CD4-positive, alpha-beta memory T cell (primary cell): Measurements from ENCODE around the gene HBEGF. TPM values are rescaled to one million over a fixed set of nuclear protein-coding genes. Genes with fewer than 3 reads are reported as not detected.
A peak's percentile ranks its signal among the peaks of the same experiment; 100 is the strongest.
"Not testable (repeated sequence)": the region's sequence is repeated elsewhere in the genome, so short reads cannot be mapped to it uniquely, and the experiment has no call there.

Source experiments
- CTCF ChIA-PET: fragments of 350-600 bp; sonication (Branson Sonifier 250); formaldehyde crosslinking; loops from one replicate; lab custom pipeline; 2021; ENCODE audit warnings: inconsistent platforms; ENCODE audit not compliant: partially characterized antibody; lab: Charles Lee
- POLR2A ChIA-PET: fragments of 350-600 bp; sonication (Branson Sonifier 250); formaldehyde crosslinking; loops from one replicate; lab custom pipeline; 2021; ENCODE audit not compliant: partially characterized antibody; lab: Charles Lee
- DNase-seq, 5 donors: peaks; one replicate each; pipeline versions ENCODE4 v3.0.0 to v3.0.0-alpha.2; 2020 to 2022; ENCODE audit warnings: mixed read lengths in 1 of 5
- H3K27ac ChIP-seq: one replicate; pipeline ENCODE4 v1.7.0; 2013; ENCODE audit warnings: low read depth, low read length
- H3K27me3 ChIP-seq: 2 replicates; pipeline ENCODE4 v1.7.0; 2013; ENCODE audit warnings: mild to moderate bottlenecking, low read length, moderate library complexity; ENCODE audit not compliant: insufficient read depth
- H3K36me3 ChIP-seq: 2 replicates; pipeline ENCODE4 v1.7.0; 2013; ENCODE audit warnings: mild to moderate bottlenecking, low read length, moderate library complexity; ENCODE audit not compliant: insufficient read depth
- H3K4me1 ChIP-seq: 2 replicates; pipeline ENCODE4 v1.7.0; 2013; ENCODE audit warnings: mild to moderate bottlenecking, low read length, moderate library complexity; ENCODE audit not compliant: insufficient read depth
- H3K4me3 ChIP-seq, 2 donors: one replicate each; pipeline ENCODE4 v1.7.0; 2013; ENCODE audit warnings: low read length in 2 of 2, mild to moderate bottlenecking in 1 of 2
- H3K9me3 ChIP-seq, 2 donors: one replicate each; pipeline ENCODE4 v1.7.0; 2013; ENCODE audit warnings: low read length in 2 of 2, control low read depth in 1 of 2; ENCODE audit not compliant: control insufficient read depth in 1 of 2
- H3K27ac Mint-ChIP-seq, 7 donors: one replicate each; pipeline ENCODE4 v1.8.0; 2020 to 2021; ENCODE audit warnings: mixed read lengths in 7 of 7, mild to moderate bottlenecking in 6 of 7, inconsistent platforms in 3 of 7, moderate library complexity in 3 of 7
- H3K27me3 Mint-ChIP-seq, 2 donors: one replicate each; pipeline ENCODE4 v1.8.0; 2020 to 2021; ENCODE audit warnings: mixed read lengths in 2 of 2
- H3K36me3 Mint-ChIP-seq, 2 donors: one replicate each; pipeline ENCODE4 v1.8.0; 2020 to 2021; ENCODE audit warnings: mixed read lengths in 2 of 2, inconsistent platforms in 1 of 2, mild to moderate bottlenecking in 1 of 2
- H3K4me1 Mint-ChIP-seq, 4 donors: one replicate each; pipeline ENCODE4 v1.8.0; 2020 to 2021; ENCODE audit warnings: mixed read lengths in 4 of 4, mild to moderate bottlenecking in 1 of 4
- H3K4me3 Mint-ChIP-seq, 8 donors: one replicate each; pipeline ENCODE4 v1.8.0; 2020 to 2021; ENCODE audit warnings: mixed read lengths in 8 of 8, mild to moderate bottlenecking in 7 of 8, moderate library complexity in 6 of 8, inconsistent platforms in 3 of 8
- H3K9me3 Mint-ChIP-seq, 8 donors: one replicate each; pipeline ENCODE4 v1.8.0; 2020 to 2021; ENCODE audit warnings: mixed read lengths in 8 of 8, mild to moderate bottlenecking in 5 of 8, inconsistent platforms in 3 of 8, moderate library complexity in 1 of 8
- intact Hi-C: fragments of 100-400 bp; cut with micrococcal nuclease; formaldehyde crosslinking; loops from one replicate; pipeline ENCODE4 v1.15.1; 2023
- polyA plus RNA-seq, 2 donors: library from polyadenylated mRNA; unstranded; fragments of 300-500 nt; fragmentation: Illumina TruSeq; gene quantifications; one replicate each; pipeline ENCODE4 v1.2.3, GENCODE V29; 2021
- total RNA-seq, 2 experiments: library from RNA; stranded (reverse); gene quantifications; one replicate each; pipeline ENCODE4 v1.2.3, GENCODE V29; 2021

The HBEGF gene
- total and polyA plus RNA-seq, 4 experiments from 2014 or later = 0.52 to 2.4 (median 1.0) TPM

DNA sequence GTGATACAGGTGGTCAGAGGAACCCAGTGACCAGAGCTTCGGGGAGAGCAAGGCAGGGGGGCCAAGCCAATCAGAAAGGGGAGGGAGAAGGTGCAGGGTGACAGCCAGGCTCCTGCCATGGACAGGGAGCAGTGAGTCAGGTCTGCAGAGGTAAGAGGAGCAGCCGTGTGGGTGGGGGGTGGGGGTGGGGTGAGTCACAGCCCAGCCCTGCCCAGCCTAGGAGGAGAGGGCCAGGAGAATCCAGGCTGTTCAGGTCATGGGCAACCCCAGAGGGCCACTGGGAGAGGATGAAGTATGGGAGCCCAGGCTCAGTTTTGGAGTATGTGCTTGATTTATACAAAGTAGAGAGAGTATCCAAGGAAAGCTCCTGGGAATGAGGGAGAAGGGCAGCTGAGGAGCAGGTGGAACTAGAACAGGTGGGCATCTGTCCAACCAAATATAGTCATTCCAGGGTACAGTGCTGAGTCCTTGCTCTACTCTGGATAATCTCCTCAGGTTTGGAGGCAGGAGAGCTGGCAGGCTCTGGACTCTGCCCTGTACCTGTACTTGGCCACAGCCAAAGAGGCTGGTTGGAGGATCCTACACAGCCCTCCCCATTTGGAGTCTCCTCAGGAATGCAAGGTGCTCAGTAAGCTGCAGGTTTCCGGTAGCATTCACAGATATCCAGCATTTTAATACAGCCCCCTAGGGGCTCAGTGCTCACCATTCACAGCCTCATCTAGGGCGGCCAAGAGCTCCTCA lies 1.6 kb downstream of the HBEGF start:
- H3K27me3 Mint-ChIP-seq = peaks cover 0 to 2% of the 10 kb centered on the region in 2 donors
- H3K36me3 Mint-ChIP-seq = no peaks in the 10 kb centered on the region
- Histone ChIP-seq H3K4me1 (peaks cover 44% of the 10 kb centered on the region), H3K9me3 (no peaks in the 10 kb centered on the region), H3K27ac (no peak overlapping the region), H3K36me3 (no peaks in the 10 kb centered on the region), H3K27me3 (no peaks in the 10 kb centered on the region), H3K4me3 (no peak overlapping the region)
- peaks cover 0 to 2% (median 0%) of the 10 kb centered on the region in 8 donors for H3K9me3 Mint-ChIP-seq
- ChIA-PET POLR2A (interaction anchor here (0.9 to 1.8 kb wide), 2 partner anchors 42 to 93 kb away, joined by 3 to 11 read pairs; partner anchors contain the start of gene PFDN1), CTCF (interaction anchor here (1.0 to 16.4 kb wide), 8 partner anchors 10 to 99 kb away, joined by 3 to 518 read pairs (median 12); partner anchors contain the start of gene SLC4A9)
- H3K4me1 Mint-ChIP-seq = peaks cover 26 to 62% (median 39%) of the 10 kb centered on the region in 4 donors
- H3K27ac Mint-ChIP-seq = peak overlapping the region in 4 of 7 donors; percentile 43 to 82 (median 63)
- intact Hi-C loops = loop anchor here (5.0 kb wide), 1 partner anchor 43 kb away; the partner anchor contains the start of gene PFDN1
- H3K4me3 Mint-ChIP-seq = peak overlapping the region in 5 of 8 donors; percentile 72 to 91 (median 85)
- DNase-seq = no peak

DNA sequence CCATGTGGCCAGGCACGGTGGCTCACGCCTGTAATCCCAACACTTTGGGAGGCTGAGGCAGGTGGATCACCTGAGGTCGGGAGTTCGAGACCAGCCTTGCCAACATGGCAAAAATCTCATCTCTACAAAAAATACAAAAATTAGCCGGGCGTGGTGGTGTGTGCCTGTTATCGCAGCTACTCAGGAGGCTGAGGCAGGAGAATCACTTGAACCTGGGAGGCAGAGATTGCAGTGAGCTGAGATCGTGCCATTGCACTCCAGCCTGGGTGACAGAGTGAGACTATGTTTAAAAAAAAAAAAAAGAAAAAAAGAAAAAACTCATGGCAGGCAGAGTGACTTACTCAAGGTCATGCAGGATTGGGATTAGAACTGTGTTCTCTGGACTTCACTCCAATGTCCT lies 2.6 kb downstream of the HBEGF start:
- H3K4me3 ChIP-seq, intact Hi-C loops, H3K36me3 ChIP-seq, H3K9me3 ChIP-seq, H3K27ac ChIP-seq, DNase-seq, H3K27me3 ChIP-seq, POLR2A ChIA-PET, H3K36me3 Mint-ChIP-seq, H3K9me3 Mint-ChIP-seq, H3K27me3 Mint-ChIP-seq: not testable (repeated sequence)
- peaks cover 26 to 62% (median 39%) of the 10 kb centered on the region in 4 donors for H3K4me1 Mint-ChIP-seq
- peak overlapping the region in 5 of 7 donors; percentile 63 to 85 (median 71) for H3K27ac Mint-ChIP-seq
- peak overlapping the region in 3 of 8 donors; percentile 38 to 72 (median 59) for H3K4me3 Mint-ChIP-seq
- CTCF ChIA-PET = interaction anchor here (1.6 to 16.4 kb wide), 3 partner anchors 8 to 98 kb away, joined by 3 to 518 read pairs (median 12); no protein-coding TSS in a partner anchor
- peaks cover 44% of the 10 kb centered on the region for H3K4me1 ChIP-seq

DNA sequence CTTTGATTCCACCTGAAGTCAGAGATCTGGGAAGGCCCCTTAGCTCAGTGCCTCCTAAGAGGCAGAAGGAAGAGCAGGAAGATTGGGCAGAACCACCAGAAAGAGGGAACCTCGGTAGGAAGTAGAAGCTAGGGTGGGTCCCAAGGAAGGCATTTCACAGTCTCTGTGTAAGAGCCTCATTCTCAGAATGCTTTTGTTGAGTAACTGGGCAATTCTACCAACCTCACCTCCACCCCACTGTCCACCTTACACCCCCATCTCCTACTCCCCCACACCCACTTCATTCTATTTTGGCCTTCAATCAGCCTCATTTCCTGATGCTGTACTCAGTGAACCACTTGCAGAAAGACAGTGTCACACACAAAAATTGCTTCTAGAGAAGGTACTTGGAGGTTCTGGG lies 3.5 kb downstream of the HBEGF start:
- Mint-ChIP-seq H3K27me3 (peaks cover 0 to 2% of the 10 kb centered on the region in 2 donors), H3K4me1 (peaks cover 26 to 62% (median 39%) of the 10 kb centered on the region in 4 donors), H3K4me3 (peak overlapping the region in 6 of 8 donors; percentile 45 to 77 (median 71)), H3K36me3 (no peaks in the 10 kb centered on the region), H3K9me3 (peaks cover 0 to 2% (median 0%) of the 10 kb centered on the region in 8 donors), H3K27ac (peak overlapping the region in 6 of 7 donors; percentile 65 to 95 (median 85))
- Histone ChIP-seq H3K27me3 (no peaks in the 10 kb centered on the region), H3K4me1 (peaks cover 44% of the 10 kb centered on the region), H3K36me3 (no peaks in the 10 kb centered on the region), H3K27ac (no peak overlapping the region), H3K4me3 (no peak overlapping the region), H3K9me3 (no peaks in the 10 kb centered on the region)
- no peak for DNase-seq
- POLR2A ChIA-PET = no interaction called here
- CTCF ChIA-PET = interaction anchor here (1.6 to 16.4 kb wide), 3 partner anchors 9 to 97 kb away, joined by 3 to 518 read pairs (median 12); no protein-coding TSS in a partner anchor
- intact Hi-C loops = no loop called here

DNA sequence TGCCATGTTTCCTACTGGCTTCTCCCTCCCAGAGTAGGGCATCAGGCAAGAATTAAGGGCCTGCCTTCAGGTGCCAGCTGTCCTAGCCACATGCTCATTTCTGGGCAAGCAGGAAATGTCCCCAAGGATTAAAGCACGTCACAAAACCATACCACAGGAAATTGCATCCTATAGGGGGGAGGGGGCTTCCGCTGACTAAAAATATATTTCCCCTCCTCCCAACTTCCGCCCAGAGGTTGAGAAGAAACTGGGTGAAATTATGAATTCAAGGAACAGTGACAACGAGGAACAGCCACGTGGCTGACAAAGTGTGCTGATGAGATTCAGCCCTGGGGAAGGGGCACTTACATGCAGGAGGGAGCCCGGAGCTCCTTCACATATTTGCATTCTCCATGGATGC lies 4.1 kb downstream of the HBEGF start:
- ChIA-PET CTCF (interaction anchor here (0.9 to 16.4 kb wide), 3 partner anchors 9 to 96 kb away, joined by 3 to 518 read pairs (median 12); no protein-coding TSS in a partner anchor), POLR2A (no interaction called here)
- Histone ChIP-seq H3K4me1 (peaks cover 42% of the 10 kb centered on the region), H3K36me3 (no peaks in the 10 kb centered on the region), H3K4me3 (no peak overlapping the region), H3K27me3 (no peaks in the 10 kb centered on the region), H3K9me3 (no peaks in the 10 kb centered on the region), H3K27ac (no peak overlapping the region)
- H3K27me3 Mint-ChIP-seq = peaks cover 0 to 2% of the 10 kb centered on the region in 2 donors
- DNase-seq = peak in 4 of 5 donors; percentile 18 to 54 (median 35)
- no peaks in the 10 kb centered on the region for H3K36me3 Mint-ChIP-seq
- H3K4me1 Mint-ChIP-seq = peaks cover 25 to 58% (median 37%) of the 10 kb centered on the region in 4 donors
- peak overlapping the region in 6 of 7 donors; percentile 65 to 95 (median 85) for H3K27ac Mint-ChIP-seq
- H3K9me3 Mint-ChIP-seq = peaks cover 0 to 2% (median 0%) of the 10 kb centered on the region in 8 donors
- peak overlapping the region in 5 of 8 donors; percentile 53 to 77 (median 73) for H3K4me3 Mint-ChIP-seq
- intact Hi-C loops = no loop called here

DNA sequence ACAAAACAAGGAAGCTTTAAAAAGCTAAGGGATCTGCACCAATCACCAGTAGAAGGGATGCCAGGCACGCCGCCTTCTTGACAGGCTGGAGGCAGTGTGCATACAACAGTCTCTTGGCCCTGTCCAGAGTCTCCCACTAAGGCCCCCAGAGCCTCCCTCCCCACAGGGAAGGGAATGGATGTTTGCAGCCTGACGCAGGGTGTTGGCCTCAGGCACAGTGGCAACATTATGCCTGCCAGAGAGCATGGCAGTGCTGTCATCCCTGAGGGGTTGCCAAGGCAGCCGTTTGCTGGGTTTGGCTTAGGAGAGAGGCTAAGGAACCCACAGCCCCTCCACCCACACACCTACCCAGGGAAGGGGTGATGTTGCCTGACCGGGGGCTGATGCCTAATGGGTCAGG lies 4.8 kb downstream of the HBEGF start:
- H3K9me3 Mint-ChIP-seq = no peaks in the 10 kb centered on the region
- peaks cover 19 to 51% (median 31%) of the 10 kb centered on the region in 4 donors for H3K4me1 Mint-ChIP-seq
- Histone ChIP-seq H3K27ac (no peak overlapping the region), H3K4me3 (no peak overlapping the region), H3K36me3 (no peaks in the 10 kb centered on the region), H3K27me3 (no peaks in the 10 kb centered on the region), H3K4me1 (peaks cover 36% of the 10 kb centered on the region), H3K9me3 (no peaks in the 10 kb centered on the region)
- ChIA-PET POLR2A (no interaction called here), CTCF (interaction anchor here (0.9 to 16.4 kb wide), 2 partner anchors 31 to 96 kb away, joined by 3 to 518 read pairs; no protein-coding TSS in a partner anchor)
- intact Hi-C loops = no loop called here
- peaks cover 0 to 2% of the 10 kb centered on the region in 2 donors for H3K27me3 Mint-ChIP-seq
- H3K27ac Mint-ChIP-seq = peak overlapping the region in 3 of 7 donors; percentile 22 to 89 (median 47)
- H3K4me3 Mint-ChIP-seq = no peak overlapping the region
- DNase-seq = no peak
- H3K36me3 Mint-ChIP-seq = no peaks in the 10 kb centered on the region

DNA sequence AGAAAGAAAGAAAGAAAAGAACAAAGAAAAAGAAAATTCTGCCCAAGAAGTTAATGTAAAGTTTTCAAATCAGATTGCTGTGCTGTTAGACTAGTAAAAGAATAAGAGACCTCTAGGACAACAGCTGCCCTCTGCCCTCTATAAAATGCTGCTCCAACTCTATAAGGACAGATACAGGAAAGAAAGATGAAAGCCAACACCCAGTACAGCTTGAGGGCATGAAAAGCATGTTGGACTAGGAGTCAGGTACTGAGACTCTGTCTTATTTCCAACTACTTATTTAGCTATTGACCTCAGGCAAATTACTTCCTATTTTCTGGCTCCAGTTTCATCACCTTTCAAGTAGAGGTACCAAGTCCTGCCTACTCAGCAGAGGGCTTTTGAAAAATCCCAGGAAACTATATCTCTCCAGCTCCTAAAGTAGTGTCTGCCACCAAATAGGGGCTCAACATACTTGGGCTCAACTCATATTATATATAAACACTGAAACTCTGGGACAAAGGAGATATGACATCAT lies 5.7 kb downstream of the HBEGF start:
- peaks cover 33% of the 10 kb centered on the region for H3K4me1 ChIP-seq
- Mint-ChIP-seq H3K27me3 (peaks cover 0 to 2% of the 10 kb centered on the region in 2 donors), H3K27ac (peak overlapping the region in 4 of 7 donors; percentile 12 to 65 (median 36)), H3K4me3 (no peak overlapping the region), H3K36me3 (peaks cover 0 to 2% of the 10 kb centered on the region in 2 donors), H3K9me3 (no peaks in the 10 kb centered on the region), H3K4me1 (peaks cover 19 to 49% (median 31%) of the 10 kb centered on the region in 4 donors)
- no peak for DNase-seq
- H3K4me3 ChIP-seq = no peak overlapping the region
- no peak overlapping the region for H3K27ac ChIP-seq
- no peaks in the 10 kb centered on the region for H3K9me3 ChIP-seq
- intact Hi-C loops = no loop called here
- POLR2A ChIA-PET = no interaction called here
- CTCF ChIA-PET = interaction anchor here (0.9 to 16.4 kb wide), 2 partner anchors 11 to 95 kb away, joined by 9 to 518 read pairs; no protein-coding TSS in a partner anchor
- no peaks in the 10 kb centered on the region for H3K36me3 ChIP-seq
- no peaks in the 10 kb centered on the region for H3K27me3 ChIP-seq

DNA sequence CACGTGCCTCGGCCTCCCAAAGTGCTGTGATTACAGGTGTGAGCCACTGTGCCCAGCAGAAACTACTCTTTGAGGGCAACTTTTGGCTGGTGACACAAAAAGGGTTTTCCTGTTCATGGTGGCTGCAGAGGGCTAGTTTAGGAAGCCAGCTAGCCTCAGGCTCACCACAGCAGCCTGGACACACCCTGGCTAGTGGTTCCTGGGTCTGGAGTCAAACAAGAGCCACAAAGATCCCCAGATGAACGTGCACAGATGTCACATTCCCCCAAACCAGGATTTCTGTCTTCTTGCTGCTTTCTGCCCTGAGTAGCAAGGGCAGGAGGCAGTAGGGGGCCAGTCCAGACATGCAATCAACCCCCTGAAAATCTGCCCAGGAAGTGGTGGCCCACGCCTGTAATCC lies 6.8 kb downstream of the HBEGF start:
- intact Hi-C loops = no loop called here
- Mint-ChIP-seq H3K27ac (no peak overlapping the region), H3K9me3 (no peaks in the 10 kb centered on the region), H3K4me1 (peaks cover 15 to 39% (median 28%) of the 10 kb centered on the region in 4 donors), H3K36me3 (peaks cover 0 to 2% of the 10 kb centered on the region in 2 donors), H3K4me3 (no peak overlapping the region), H3K27me3 (no peaks in the 10 kb centered on the region)
- Histone ChIP-seq H3K4me3 (no peak overlapping the region), H3K27ac (no peak overlapping the region), H3K36me3 (no peaks in the 10 kb centered on the region), H3K4me1 (peaks cover 26% of the 10 kb centered on the region), H3K27me3 (no peaks in the 10 kb centered on the region), H3K9me3 (no peaks in the 10 kb centered on the region)
- POLR2A ChIA-PET = no interaction called here
- CTCF ChIA-PET = no interaction called here
- no peak for DNase-seq
